Calu3 (cell line): ENCODE results near the gene SFMBT1. TPM values are rescaled to one million over a fixed set of nuclear protein-coding genes. Genes with fewer than 3 reads are reported as not detected.

Source experiments
- BruUV-seq: library from RNA; stranded (reverse); fragments of 400-500 nt; replicated peaks from 2 replicates; lab custom pipeline; 2021; lab: Mats Ljungman, UMichigan
- CTCF ChIA-PET: fragments of 300-600 bp; sonication (Branson Sonifier 250); formaldehyde crosslinking; loops from one replicate; lab custom pipeline; 2022; ENCODE audit warnings: antibody characterized with exemption; lab: Charles Lee
- DNase-seq: peaks from one replicate; pipeline ENCODE4 v3.0.0; 2022
- H3K27ac Mint-ChIP-seq: one replicate; pipeline ENCODE4 v1.8.0; 2022; ENCODE audit warnings: mixed read lengths; ENCODE audit not compliant: unreplicated experiment
- H3K27me3 Mint-ChIP-seq: one replicate; pipeline ENCODE4 v1.8.0; 2022; ENCODE audit warnings: mixed read lengths; ENCODE audit not compliant: unreplicated experiment
- H3K36me3 Mint-ChIP-seq: one replicate; pipeline ENCODE4 v1.8.0; 2022; ENCODE audit warnings: mild to moderate bottlenecking, moderate library complexity, mixed read lengths; ENCODE audit not compliant: insufficient read depth, unreplicated experiment
- H3K4me1 Mint-ChIP-seq: one replicate; pipeline ENCODE4 v1.8.0; 2022; ENCODE audit warnings: mild to moderate bottlenecking, low read depth, mixed read lengths; ENCODE audit not compliant: unreplicated experiment
- H3K4me3 Mint-ChIP-seq: one replicate; pipeline ENCODE4 v1.8.0; 2022; ENCODE audit warnings: mild to moderate bottlenecking, low read depth, moderate library complexity, mixed read lengths; ENCODE audit not compliant: unreplicated experiment
- H3K9me3 Mint-ChIP-seq: one replicate; pipeline ENCODE4 v1.8.0; 2022; ENCODE audit warnings: low read depth, mixed read lengths; ENCODE audit not compliant: unreplicated experiment
- CTCF ChIP-seq: fragments of 200-600 bp; IDR thresholded peaks from one replicate; pipeline ENCODE4 v1.8.0; 2022; ENCODE audit warnings: antibody characterized with exemption; ENCODE audit not compliant: unreplicated experiment
- intact Hi-C: fragments of 100-400 bp; cut with micrococcal nuclease; formaldehyde crosslinking; loops from one replicate; pipeline ENCODE4 v1.10.0; 2022; ENCODE audit not compliant: unreplicated experiment
- total RNA-seq: library from RNA; stranded (reverse); gene quantifications from 2 replicates; pipeline ENCODE4 v1.2.3, GENCODE V29; 2022

Gene SFMBT1
- total RNA-seq, 1 experiment from 2014 or later, result 36.6 TPM

- Mint-ChIP-seq H3K27ac (no peak overlapping the region), H3K4me1 (peaks cover 15% of the 10 kb centered on the region), H3K27me3 (peaks cover 11% of the 10 kb centered on the region), H3K9me3 (peaks cover 2% of the 10 kb centered on the region), H3K36me3 (peaks cover 8% of the 10 kb centered on the region), H3K4me3 (no peak overlapping the region)
- TF ChIP-seq CTCF, result no peak
- BruUV-seq, result no TSS peak
- DNase-seq, result no peak
- intact Hi-C loops, result loop anchor here (5.0 to 10.0 kb wide), 2 partner anchors 135 to 327 kb away; no protein-coding TSS in a partner anchor
- CTCF ChIA-PET, result no interaction called here
These were observed 23.7 kb upstream of the SFMBT1 start for GRCh38 chr3:53069422-53070068.

GRCh38 chr3:53068176-53068575, 22.3 kb upstream of the SFMBT1 start:
- Mint-ChIP-seq H3K36me3 (peaks cover 8% of the 10 kb centered on the region), H3K9me3 (peaks cover 2% of the 10 kb centered on the region), H3K4me3 (no peak overlapping the region), H3K4me1 (peaks cover 10% of the 10 kb centered on the region), H3K27ac (no peak overlapping the region), H3K27me3 (peaks cover 19% of the 10 kb centered on the region)
- CTCF ChIA-PET, result no interaction called here
- no peak for TF ChIP-seq CTCF
- no TSS peak for BruUV-seq
- intact Hi-C loops, result no loop called here
- no peak for DNase-seq

- intact Hi-C loops, result no loop called here
- Mint-ChIP-seq H3K27me3 (peaks cover 19% of the 10 kb centered on the region), H3K27ac (no peak overlapping the region), H3K36me3 (peaks cover 2% of the 10 kb centered on the region), H3K4me3 (no peak overlapping the region), H3K9me3 (peaks cover 2% of the 10 kb centered on the region), H3K4me1 (peaks cover 4% of the 10 kb centered on the region)
- no peak for DNase-seq
- no peak for TF ChIP-seq CTCF
- CTCF ChIA-PET, result interaction anchor here (0.5 kb wide), 1 partner anchor 15 kb away, joined by 5 read pairs; no protein-coding TSS in a partner anchor
- BruUV-seq, result no TSS peak
These were observed 21.7 kb upstream of the SFMBT1 start for GRCh38 chr3:53067567-53067966.

- Mint-ChIP-seq H3K36me3 (no peaks in the 10 kb centered on the region), H3K27ac (no peak overlapping the region), H3K4me3 (no peak overlapping the region), H3K4me1 (no peaks in the 10 kb centered on the region), H3K9me3 (peaks cover 2% of the 10 kb centered on the region), H3K27me3 (peaks cover 19% of the 10 kb centered on the region)
- no peak for TF ChIP-seq CTCF
- intact Hi-C loops, result no loop called here
- CTCF ChIA-PET, result no interaction called here
- no TSS peak for BruUV-seq
- DNase-seq, result no peak
These were observed 20.1 kb upstream of the SFMBT1 start for GRCh38 chr3:53065841-53066480.
